ENCODE measurements around the gene FAM228B.
"Not testable (repeated sequence)": the region's sequence is repeated elsewhere in the genome, so short reads cannot be mapped to it uniquely, and the experiment has no call there.

FAM228B gene

DNA sequence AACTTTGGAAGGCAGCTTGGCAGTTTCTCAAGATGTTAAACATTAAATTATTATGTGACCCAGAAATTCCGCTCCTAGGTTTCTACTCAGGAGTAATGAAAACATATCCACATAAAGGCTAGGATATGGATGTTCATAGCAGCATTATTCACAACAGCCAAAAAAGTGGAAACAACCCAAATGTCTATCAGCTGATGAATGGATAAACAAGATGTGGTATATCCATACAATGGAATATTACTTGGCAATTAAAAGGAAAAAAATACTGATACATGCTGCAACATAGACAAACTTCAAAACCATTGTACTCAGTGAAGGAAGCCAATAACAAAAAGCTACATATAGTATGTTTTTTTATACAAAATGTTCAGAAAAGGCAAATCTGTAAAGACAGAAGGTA is 39.2 kb downstream of the FAM228B start:
- DNase-seq = no peak

DNA sequence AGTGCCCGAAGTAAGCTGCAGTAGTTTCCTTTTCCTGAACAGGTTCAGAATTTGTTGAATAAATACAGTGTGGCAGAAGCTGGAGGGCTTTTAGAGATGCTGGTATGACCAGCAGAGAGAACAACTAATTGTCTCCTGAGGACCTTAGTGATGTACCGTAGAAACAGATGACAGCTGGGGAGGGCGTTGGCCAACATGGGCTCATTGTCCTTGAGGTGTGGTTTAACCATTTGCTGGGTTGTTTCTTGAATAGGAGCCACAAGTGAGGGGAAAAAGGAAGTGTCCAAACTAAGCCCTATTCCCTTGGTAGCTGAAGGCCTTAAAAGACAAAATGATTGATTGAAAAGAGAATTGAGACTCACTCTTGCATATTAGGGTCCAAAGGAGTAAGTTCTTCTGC is 39.9 kb downstream of the FAM228B start:
- DNase-seq = no peak

DNA sequence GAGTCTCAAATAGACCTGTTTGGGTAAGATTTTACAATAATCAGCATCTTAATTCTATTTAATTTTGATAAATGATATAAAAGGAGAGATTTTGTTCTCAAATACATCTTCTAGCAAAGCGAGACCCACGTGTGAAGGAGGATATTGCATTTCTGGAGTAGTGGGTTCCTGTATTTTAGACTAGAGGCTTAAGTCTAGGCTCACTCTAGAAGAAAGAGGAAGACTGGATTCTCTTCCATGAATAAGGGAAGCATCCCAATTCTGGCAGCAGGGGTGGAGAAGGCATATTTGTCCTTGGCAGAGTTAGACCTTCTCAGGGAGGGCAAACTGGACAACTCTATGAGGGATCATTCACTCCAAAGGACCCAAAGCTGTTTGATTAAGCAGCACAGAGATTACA is 40.3 kb downstream of the FAM228B start:
- DNase-seq = no peak

DNA sequence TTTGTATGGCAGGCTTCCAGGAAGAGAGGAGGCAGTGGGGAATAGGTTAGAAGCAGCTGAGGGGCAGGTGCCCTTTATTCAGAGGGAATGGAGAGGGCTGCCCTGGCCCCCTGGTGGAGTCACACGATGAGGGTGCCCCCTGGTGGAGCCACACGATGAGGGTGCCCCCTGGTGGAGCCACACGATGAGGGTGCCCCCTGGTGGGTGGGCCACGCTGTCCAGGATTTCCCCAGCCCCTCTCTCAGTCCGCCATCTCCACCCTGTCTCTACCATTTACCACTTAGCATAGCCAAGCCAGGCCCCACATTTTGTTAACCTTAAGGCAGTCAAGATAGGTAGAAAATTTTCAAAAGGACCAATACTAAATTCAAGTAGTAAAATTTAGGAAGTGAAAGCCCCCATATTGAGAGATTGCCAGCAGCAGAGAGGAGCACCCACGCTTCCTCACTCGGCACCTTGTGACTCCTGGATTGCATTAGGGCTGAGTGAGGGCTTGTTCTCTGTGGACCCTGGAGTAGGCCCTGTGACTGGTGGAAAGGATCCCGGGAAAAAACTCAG is 41.2 kb downstream of the FAM228B start:
- peak; percentile 54 for DNase-seq

GRCh38 chr2:24169023-24169422 is 45.8 kb downstream of the FAM228B start:
- no peak for DNase-seq

DNA sequence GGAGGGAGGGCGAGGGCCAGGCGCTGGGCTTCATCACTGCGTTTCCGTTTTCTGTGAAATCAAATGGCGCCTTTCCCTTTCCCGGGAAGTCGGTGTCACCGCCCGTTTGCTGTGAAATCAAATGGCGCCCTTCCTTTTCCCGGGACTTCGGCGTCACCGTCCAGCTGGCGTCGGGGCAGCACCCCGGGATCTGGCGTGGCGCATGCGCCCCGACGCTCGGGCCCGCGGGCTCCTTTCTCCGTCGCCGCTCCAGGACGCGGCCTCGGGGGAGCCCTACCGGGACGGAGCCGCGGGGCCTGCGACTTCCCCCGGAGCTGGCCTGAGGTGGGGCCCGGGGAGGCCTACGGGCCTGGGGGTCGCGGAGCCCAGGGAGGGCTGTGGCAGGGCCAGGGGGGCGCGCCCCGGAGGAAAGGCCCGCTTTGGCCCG is 51.6 kb downstream of the FAM228B start, which contains the start of gene FAM228A:
FAM228A (plus strand) TSS at position 203 of the 427 bp plus-strand sequence. CDS start 428 bp downstream, outside the sequence.
- DNase-seq = no peak

GRCh38 chr2:24175631-24176187 is 52.4 kb downstream of the FAM228B start:
- DNase-seq = no peak

GRCh38 chr2:24176326-24176725 is 53.1 kb downstream of the FAM228B start:
- DNase-seq = no peak

GRCh38 chr2:24179683-24180082 is 56.4 kb downstream of the FAM228B start:
- DNase-seq = no peak

GRCh38 chr2:24181849-24182248 is 58.6 kb downstream of the FAM228B start:
- no peak for DNase-seq

DNA sequence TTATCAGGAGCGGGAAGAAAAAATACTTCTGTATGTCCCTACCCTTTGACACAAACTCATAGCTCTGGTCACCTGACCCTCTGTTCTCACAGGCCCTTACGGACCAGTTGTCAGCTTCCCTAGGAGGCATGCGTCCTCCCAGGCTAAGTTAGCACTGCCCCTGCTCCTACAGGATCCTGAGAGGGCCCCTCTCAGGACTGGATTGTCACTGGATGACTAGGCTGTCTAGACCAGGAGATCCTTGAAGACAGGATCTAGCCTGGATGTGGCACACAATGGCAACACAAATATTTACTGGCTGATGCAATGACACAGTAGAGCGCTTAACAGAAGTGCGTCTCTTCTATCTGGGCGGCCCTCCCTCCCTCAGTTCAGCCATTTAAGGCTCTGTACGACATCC is 59.2 kb downstream of the FAM228B start:
- no peak for DNase-seq

DNA sequence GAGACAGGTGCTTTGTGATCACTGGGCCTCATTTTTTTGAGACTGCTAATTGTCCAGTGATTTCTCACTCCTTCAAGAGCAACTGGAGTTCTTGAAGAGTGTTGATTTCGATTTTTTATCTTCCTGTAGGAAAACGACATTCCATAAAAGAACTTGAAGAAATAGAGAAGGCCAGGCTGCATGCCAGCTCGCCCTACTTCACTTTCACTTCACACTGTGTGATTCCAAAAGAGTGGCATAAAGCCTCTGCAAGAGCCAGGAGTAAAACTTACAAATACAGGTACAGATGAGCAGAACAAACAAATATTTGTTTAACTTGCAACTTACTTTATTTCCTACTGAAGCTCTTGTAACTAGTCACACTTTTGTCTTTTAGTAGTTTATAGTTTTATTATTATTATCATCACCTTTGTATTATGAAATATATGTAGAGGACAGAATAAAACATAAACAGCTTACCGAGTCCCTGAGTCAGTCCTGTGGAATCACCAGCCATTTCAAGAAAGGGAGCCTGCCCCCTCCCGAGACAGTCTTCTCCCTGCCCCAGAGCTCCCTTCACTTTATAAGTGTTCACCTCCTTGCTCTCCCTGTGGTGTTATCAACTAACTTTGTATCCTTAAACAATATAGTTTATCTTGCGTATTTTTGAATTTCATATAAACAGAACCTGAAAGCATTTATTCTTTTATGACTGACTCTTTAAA is 60.2 kb downstream of the FAM228B start:
- no peak for DNase-seq

DNA sequence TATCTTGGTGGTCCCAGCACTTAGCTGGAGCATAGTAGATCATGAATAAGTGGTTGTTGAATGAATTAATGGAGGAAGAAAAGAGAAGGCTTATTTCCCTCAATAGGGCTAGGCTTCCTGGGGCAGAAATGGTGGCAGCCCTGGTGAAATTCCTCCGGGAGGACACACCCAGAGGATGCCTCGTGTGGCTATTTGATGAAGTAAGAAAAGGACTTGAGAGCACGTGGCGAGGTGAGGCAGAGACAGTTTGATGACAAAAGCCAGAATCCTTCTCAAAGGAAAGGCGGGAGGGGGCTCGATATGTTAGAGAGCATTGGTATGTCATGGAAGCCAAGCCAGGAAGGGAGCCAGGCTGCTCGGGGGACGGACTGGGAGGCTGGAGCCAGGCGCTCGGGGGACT is 66.3 kb downstream of the FAM228B start:
- DNase-seq = no peak

GRCh38 chr2:24190503-24190902 is 67.2 kb downstream of the FAM228B start:
- no peak for DNase-seq

DNA sequence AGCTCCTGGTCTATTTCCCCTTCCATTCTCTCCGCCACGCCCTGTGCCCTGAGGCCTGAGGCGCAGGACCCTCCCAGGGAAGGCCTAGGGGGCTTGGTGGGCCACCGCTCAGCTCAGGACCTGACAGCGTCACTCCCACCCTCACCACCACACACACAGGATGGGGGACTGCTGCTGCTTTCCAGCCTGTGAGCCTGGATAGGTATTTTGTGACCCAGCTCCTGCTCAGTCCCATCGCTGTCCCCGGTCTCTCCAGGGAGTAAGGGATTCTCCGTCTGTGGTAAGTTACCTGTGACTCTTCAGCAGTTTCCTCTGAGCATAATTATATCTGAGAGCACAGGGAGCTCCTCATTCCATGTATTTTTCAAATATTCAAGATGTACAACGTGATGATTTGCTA is 67.9 kb downstream of the FAM228B start:
- no peak for DNase-seq

DNA sequence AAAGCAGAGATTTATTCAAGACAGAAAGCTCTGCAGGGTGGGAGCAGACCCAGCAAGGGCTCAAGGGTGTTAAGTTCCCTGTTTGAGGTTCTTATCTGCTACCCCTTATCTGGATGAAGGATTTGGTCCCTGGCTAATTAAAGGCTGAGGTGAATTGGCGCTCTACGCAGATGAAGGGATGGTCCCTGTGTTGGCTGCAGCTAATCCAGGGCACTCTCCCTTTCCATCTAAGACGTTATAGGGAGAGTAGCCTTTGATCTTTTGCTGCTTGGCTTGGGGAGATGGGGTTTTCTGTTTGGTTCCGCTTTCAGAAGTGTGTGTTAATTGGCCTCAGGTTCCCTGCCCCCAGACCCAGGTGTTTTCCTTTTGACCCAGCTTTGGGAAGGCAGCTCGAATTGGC is 68.6 kb downstream of the FAM228B start:
- DNase-seq = no peak

GRCh38 chr2:24197213-24197612 is 73.9 kb downstream of the FAM228B start:
- not testable (repeated sequence) for DNase-seq

GRCh38 chr2:24199968-24200590 is 76.8 kb downstream of the FAM228B start:
- DNase-seq = no peak

GRCh38 chr2:24200799-24201198 is 77.5 kb downstream of the FAM228B start:
- DNase-seq = no peak

- no peak for DNase-seq
Measured at GRCh38 chr2:24203029-24203786, 79.9 kb downstream of the FAM228B start.

DNA sequence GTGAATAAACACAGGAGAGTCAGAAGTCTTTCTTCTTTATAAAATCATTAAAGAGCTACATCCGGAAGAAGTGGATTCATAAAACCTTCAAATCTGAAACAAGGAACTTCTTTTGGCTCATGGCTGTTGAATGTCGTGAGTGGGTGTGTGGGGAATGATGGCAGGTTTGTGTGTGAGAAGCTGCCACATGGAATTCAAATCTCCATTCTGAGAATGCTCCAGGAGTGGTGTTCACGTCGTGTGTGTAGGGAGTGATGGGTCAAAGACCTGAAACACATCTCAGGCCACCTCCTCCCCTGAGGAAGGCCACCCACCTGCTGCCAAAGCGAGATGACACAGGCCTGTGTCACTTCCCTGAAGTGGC is 80.5 kb downstream of the FAM228B start:
- no peak for DNase-seq

GRCh38 chr2:24204505-24204904 is 81.2 kb downstream of the FAM228B start:
- no peak for DNase-seq

DNA sequence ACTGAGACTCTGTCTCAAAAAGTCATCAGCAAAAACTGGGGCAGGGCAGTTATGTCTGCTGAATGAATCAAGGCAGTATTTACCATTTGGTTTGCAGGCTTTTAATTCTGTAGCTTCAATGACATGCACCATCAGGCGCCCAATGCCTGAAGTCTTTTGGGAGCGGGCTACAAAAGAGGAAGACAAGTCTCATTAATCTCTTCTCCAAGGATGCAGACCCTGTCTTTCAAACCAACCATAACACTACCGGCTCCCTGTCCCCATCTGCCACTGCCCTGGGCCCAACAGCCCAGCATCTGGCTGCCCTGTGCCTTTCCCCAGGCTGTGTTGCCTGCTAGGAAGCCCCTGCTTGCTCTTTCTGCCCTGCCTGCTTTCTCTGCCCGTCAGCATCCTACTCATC is 81.9 kb downstream of the FAM228B start:
- no peak for DNase-seq
